ENCODE measurements around the gene GABPA. TPM values are rescaled to one million over a fixed set of nuclear protein-coding genes. Genes with fewer than 3 reads are reported as not detected.
A peak's percentile ranks its signal among the peaks of the same experiment; 100 is the strongest.

Gene GABPA
- total RNA-seq (10 to 100 TPM; 23.5 to 23.6 TPM), total RNA-seq (32.3 to 97.8 (median 72.0) reads per million in 172 experiments)
- 29.1 TPM for polyA plus RNA-seq (2013, experiment 1 of 2)
- polyA plus RNA-seq (2013, experiment 2 of 2), result 28.0 TPM

- DNase-seq (peak; percentile 95 to 99 (median 97)), ATAC-seq (ENCODE audit: poor library complexity) (peak; percentile 87)
- H3K4me3 ChIP-seq (ENCODE audit: low read length), result peak within 1 kb of the TSS; percentile 73
- Mint-ChIP-seq H3K27me3 (no peaks in the 10 kb centered on the region), H3K27ac (peak within 1 kb of the TSS; percentile 97), H3K4me3 (peak within 1 kb of the TSS; percentile 100), H3K36me3 (ENCODE audit: low read depth) (peaks cover 34% of the 10 kb centered on the region), H3K9me3 (no peaks in the 10 kb centered on the region), H3K4me1 (ENCODE audit: low read depth) (peaks cover 70% of the 10 kb centered on the region)
- H3K9me3 ChIP-seq (ENCODE audit: control insufficient read depth in 1 of 2, insufficient read depth in 1 of 2, low read length in 2 of 2), result no peaks in the 10 kb centered on the region
- peaks cover 12% of the 10 kb centered on the region for H3K36me3 ChIP-seq (ENCODE audit: insufficient read depth, low read length)
- POLR2A ChIA-PET, result interaction anchor here (0.5 to 2.8 kb wide), 20 partner anchors 8 to 434 kb away, joined by 3 to 32 read pairs (median 4); partner anchors contain the start of genes JAM2 and MRPL39
- peaks cover 38% of the 10 kb centered on the region for H3K4me1 ChIP-seq (ENCODE audit: insufficient read depth, low read length)
- no peaks in the 10 kb centered on the region for H3K27me3 ChIP-seq (ENCODE audit: control insufficient read depth in 1 of 2, insufficient read depth in 2 of 2, low read length in 2 of 2)
- peak within 1 kb of the TSS; percentile 90 to 93 for H3K27ac ChIP-seq (ENCODE audit: low read depth in 1 of 2, low read length in 2 of 2)
- intact Hi-C loops (cut with DNase I, micrococcal nuclease), result loop anchor here (1.0 to 10.0 kb wide), 6 partner anchors 127 to 437 kb away; partner anchors contain the start of genes APP (in 2 of the 2) and MRPL39 (in 1 of the 2)
- CTCF ChIA-PET, result interaction anchor here (1.0 to 1.7 kb wide), 2 partner anchors 127 to 436 kb away, joined by 4 to 8 read pairs; partner anchors contain the start of gene APP
- TF ChIP-seq CTCF (IDR thresholded peaks at IDR 0.05), result no peak
These were observed at the start of gene GABPA, which contains the start of gene ATP5PF for GRCh38 chr21:25734904-25735645. TSS of gene GABPA (plus strand) at chr21:25734972. CDS start at chr21:25741599, 6,627 bp downstream. TSS of gene ATP5PF (minus strand) at chr21:25734904. CDS start at chr21:25729794, 5,110 bp downstream.

- POLR2A ChIA-PET, result no interaction called here
- Histone ChIP-seq H3K36me3 (ENCODE audit: insufficient read depth, low read length) (no peaks in the 10 kb centered on the region), H3K27me3 (ENCODE audit: control insufficient read depth in 1 of 2, insufficient read depth in 2 of 2, low read length in 2 of 2) (no peaks in the 10 kb centered on the region), H3K27ac (ENCODE audit: low read depth in 1 of 2, low read length in 2 of 2) (no peak overlapping the region), H3K9me3 (ENCODE audit: control insufficient read depth in 1 of 2, insufficient read depth in 1 of 2, low read length in 2 of 2) (no peaks in the 10 kb centered on the region), H3K4me3 (ENCODE audit: low read length) (no peak overlapping the region), H3K4me1 (ENCODE audit: insufficient read depth, low read length) (no peaks in the 10 kb centered on the region)
- H3K27me3 Mint-ChIP-seq, result no peaks in the 10 kb centered on the region
- no peaks in the 10 kb centered on the region for H3K9me3 Mint-ChIP-seq
- TF ChIP-seq CTCF (IDR thresholded peaks at IDR 0.05), result no peak
- no peak overlapping the region for H3K4me3 Mint-ChIP-seq
- no peaks in the 10 kb centered on the region for H3K36me3 Mint-ChIP-seq (ENCODE audit: low read depth)
- no peaks in the 10 kb centered on the region for H3K4me1 Mint-ChIP-seq (ENCODE audit: low read depth)
- H3K27ac Mint-ChIP-seq, result no peak overlapping the region
- DNase-seq, result no peak
- intact Hi-C loops (cut with DNase I, micrococcal nuclease), result no loop called here
- CTCF ChIA-PET, result no interaction called here
- ATAC-seq (ENCODE audit: poor library complexity), result no peak
These were observed 47.0 kb upstream of the GABPA start for GRCh38 chr21:25687787-25688186.

- DNase-seq, result no peak
- TF ChIP-seq CTCF (IDR thresholded peaks at IDR 0.05), result no peak
- no peaks in the 10 kb centered on the region for H3K4me1 Mint-ChIP-seq (ENCODE audit: low read depth)
- Histone ChIP-seq H3K27ac (ENCODE audit: low read depth in 1 of 2, low read length in 2 of 2) (no peak overlapping the region), H3K27me3 (ENCODE audit: control insufficient read depth in 1 of 2, insufficient read depth in 2 of 2, low read length in 2 of 2) (no peaks in the 10 kb centered on the region), H3K9me3 (ENCODE audit: control insufficient read depth in 1 of 2, insufficient read depth in 1 of 2, low read length in 2 of 2) (no peaks in the 10 kb centered on the region), H3K4me3 (ENCODE audit: low read length) (no peak overlapping the region), H3K36me3 (ENCODE audit: insufficient read depth, low read length) (no peaks in the 10 kb centered on the region), H3K4me1 (ENCODE audit: insufficient read depth, low read length) (no peaks in the 10 kb centered on the region)
- POLR2A ChIA-PET, result no interaction called here
- H3K27ac Mint-ChIP-seq, result no peak overlapping the region
- no peaks in the 10 kb centered on the region for H3K36me3 Mint-ChIP-seq (ENCODE audit: low read depth)
- CTCF ChIA-PET, result no interaction called here
- H3K9me3 Mint-ChIP-seq, result no peaks in the 10 kb centered on the region
- no peak overlapping the region for H3K4me3 Mint-ChIP-seq
- intact Hi-C loops (cut with DNase I, micrococcal nuclease), result no loop called here
- ATAC-seq (ENCODE audit: poor library complexity), result no peak
- no peaks in the 10 kb centered on the region for H3K27me3 Mint-ChIP-seq
These were observed 46.3 kb upstream of the GABPA start for GRCh38 chr21:25688275-25689155.

Data from CD4-positive, alpha-beta T cell (primary cell).